Vagina (tissue), 2 donors: ENCODE results near the gene ADGRG7. TPM values are rescaled to one million over a fixed set of nuclear protein-coding genes. Genes with fewer than 3 reads are reported as not detected.
A peak's percentile ranks its signal among the peaks of the same experiment; 100 is the strongest.

Experiments used
- DNase-seq, 2 donors: peaks; one replicate each; pipeline ENCODE4 v3.0.0-alpha.2; 2017; ENCODE audit errors: extremely low spot score in 2 of 2
- H3K27ac ChIP-seq: fragments of 200-600 bp; sonication (generic); one replicate; pipeline ENCODE4 v1.5.1; 2019
- H3K27me3 ChIP-seq: fragments of 200-600 bp; sonication (generic); one replicate; pipeline ENCODE4 v1.5.1; 2019
- H3K36me3 ChIP-seq, 2 donors: fragments of 200-600 bp; sonication (generic); one replicate each; pipeline ENCODE4 v1.5.1; 2017 to 2019
- H3K4me1 ChIP-seq: fragments of 200-600 bp; sonication (generic); one replicate; pipeline ENCODE4 v1.5.1; 2019
- H3K4me3 ChIP-seq, 2 donors: fragments of 200-600 bp; sonication (generic); 1 replicate in 1 of 2; 2 replicates in 1 of 2; pipeline ENCODE4 v1.5.1; 2016 to 2019
- H3K9me3 ChIP-seq: fragments of 200-600 bp; sonication (generic); one replicate; pipeline ENCODE4 v1.5.1; 2019
- POLR2A ChIP-seq, 2 donors: fragments of 450-650 bp; IDR thresholded peaks; one replicate each; pipeline ENCODE4 v1.6.1; 2017; ENCODE audit warnings: antibody characterized with exemption in 2 of 2, mild to moderate bottlenecking in 2 of 2, moderate library complexity in 2 of 2
- POLR2AphosphoS5 ChIP-seq, 2 donors: sonication (generic); formaldehyde crosslinking; IDR thresholded peaks; one replicate each; pipeline ENCODE4 v1.9.0; 2017; ENCODE audit warnings: antibody characterized with exemption in 2 of 2, mild to moderate bottlenecking in 2 of 2, low read depth in 1 of 2; ENCODE audit not compliant: insufficient read depth in 1 of 2
- intact Hi-C: fragments of 100-400 bp; cut with DNase I; formaldehyde crosslinking; loops from one replicate; pipeline ENCODE4 v1.15.1; 2023
- total RNA-seq: library from RNA; depleted of rRNA; stranded (reverse); fragments of >200 nt; gene quantifications from one replicate; pipeline ENCODE4 v1.2.3, GENCODE V29; 2016
- TF ChIP-seq, protein P1 (sequence below), 3 experiments: fragments of 450-650 bp in 2 of 3; fragments of 200-600 bp in 1 of 3; sonication (generic) in 1 of 3; IDR thresholded peaks; one replicate each; pipeline ENCODE4 v1.5.1; 2017 to 2019; ENCODE audit warnings: antibody characterized with exemption in 3 of 3, mild to moderate bottlenecking in 2 of 3, moderate library complexity in 2 of 3

The ADGRG7 gene
- total RNA-seq, 1 donor from 2014 or later: not detected

DNA sequence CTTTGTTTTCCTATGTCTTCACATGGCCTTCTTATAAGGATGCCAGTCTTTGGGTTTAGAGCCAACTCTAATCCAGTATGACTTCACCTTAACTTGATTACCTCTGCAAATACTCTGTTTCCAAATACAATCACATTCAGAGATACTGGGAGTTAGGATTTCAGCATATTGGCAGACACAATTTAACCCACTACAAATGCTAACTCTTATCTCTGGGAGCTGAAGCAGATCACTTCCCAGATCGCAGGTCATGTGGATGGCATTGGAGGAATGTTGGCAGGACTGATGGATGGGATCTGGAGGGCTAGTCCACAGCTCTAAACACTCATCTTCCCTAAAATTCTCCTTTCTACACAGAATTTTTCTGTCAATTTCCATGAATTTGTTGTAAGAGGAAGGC lies 46.2 kb upstream of the ADGRG7 start:
- Histone ChIP-seq H3K36me3 (peaks cover 0 to 8% of the 10 kb centered on the region in 2 donors), H3K27ac (peak overlapping the region; percentile 53), H3K27me3 (no peaks in the 10 kb centered on the region), H3K4me3 (no peak overlapping the region), H3K4me1 (peaks cover 19% of the 10 kb centered on the region), H3K9me3 (no peaks in the 10 kb centered on the region)
- no peak for DNase-seq
- intact Hi-C loops: no loop called here
- no peak for TF ChIP-seq POLR2A (IDR thresholded peaks at IDR 0.05)
- no peak for TF ChIP-seq POLR2AphosphoS5 (IDR thresholded peaks at IDR 0.05; ENCODE audit: insufficient read depth in 1 of 2, low read depth in 1 of 2)
- TF ChIP-seq, protein P1, sequence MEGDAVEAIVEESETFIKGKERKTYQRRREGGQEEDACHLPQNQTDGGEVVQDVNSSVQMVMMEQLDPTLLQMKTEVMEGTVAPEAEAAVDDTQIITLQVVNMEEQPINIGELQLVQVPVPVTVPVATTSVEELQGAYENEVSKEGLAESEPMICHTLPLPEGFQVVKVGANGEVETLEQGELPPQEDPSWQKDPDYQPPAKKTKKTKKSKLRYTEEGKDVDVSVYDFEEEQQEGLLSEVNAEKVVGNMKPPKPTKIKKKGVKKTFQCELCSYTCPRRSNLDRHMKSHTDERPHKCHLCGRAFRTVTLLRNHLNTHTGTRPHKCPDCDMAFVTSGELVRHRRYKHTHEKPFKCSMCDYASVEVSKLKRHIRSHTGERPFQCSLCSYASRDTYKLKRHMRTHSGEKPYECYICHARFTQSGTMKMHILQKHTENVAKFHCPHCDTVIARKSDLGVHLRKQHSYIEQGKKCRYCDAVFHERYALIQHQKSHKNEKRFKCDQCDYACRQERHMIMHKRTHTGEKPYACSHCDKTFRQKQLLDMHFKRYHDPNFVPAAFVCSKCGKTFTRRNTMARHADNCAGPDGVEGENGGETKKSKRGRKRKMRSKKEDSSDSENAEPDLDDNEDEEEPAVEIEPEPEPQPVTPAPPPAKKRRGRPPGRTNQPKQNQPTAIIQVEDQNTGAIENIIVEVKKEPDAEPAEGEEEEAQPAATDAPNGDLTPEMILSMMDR (IDR thresholded peaks at IDR 0.05): no peak

GRCh38 chr3:100563652-100564211 lies 45.7 kb upstream of the ADGRG7 start:
- Histone ChIP-seq H3K36me3 (peaks cover 0 to 3% of the 10 kb centered on the region in 2 donors), H3K9me3 (no peaks in the 10 kb centered on the region), H3K27me3 (no peaks in the 10 kb centered on the region), H3K4me3 (no peak overlapping the region), H3K27ac (no peak overlapping the region), H3K4me1 (peaks cover 19% of the 10 kb centered on the region)
- no peak for TF ChIP-seq POLR2AphosphoS5 (IDR thresholded peaks at IDR 0.05; ENCODE audit: insufficient read depth in 1 of 2, low read depth in 1 of 2)
- TF ChIP-seq POLR2A (IDR thresholded peaks at IDR 0.05): no peak
- TF ChIP-seq, protein P1 (IDR thresholded peaks at IDR 0.05): no peak
- intact Hi-C loops: no loop called here
- no peak for DNase-seq

GRCh38 chr3:100570811-100571210 lies 38.6 kb upstream of the ADGRG7 start:
- Histone ChIP-seq H3K4me1 (no peaks in the 10 kb centered on the region), H3K9me3 (no peaks in the 10 kb centered on the region), H3K27ac (no peak overlapping the region), H3K4me3 (no peak overlapping the region), H3K27me3 (no peaks in the 10 kb centered on the region), H3K36me3 (peaks cover 0 to 10% of the 10 kb centered on the region in 2 donors)
- TF ChIP-seq, protein P1 (IDR thresholded peaks at IDR 0.05): no peak
- TF ChIP-seq POLR2A (IDR thresholded peaks at IDR 0.05): no peak
- TF ChIP-seq POLR2AphosphoS5 (IDR thresholded peaks at IDR 0.05; ENCODE audit: insufficient read depth in 1 of 2, low read depth in 1 of 2): no peak
- intact Hi-C loops: no loop called here
- DNase-seq: no peak

- Histone ChIP-seq H3K4me1 (no peaks in the 10 kb centered on the region), H3K36me3 (peaks cover 0 to 2% of the 10 kb centered on the region in 2 donors), H3K27me3 (no peaks in the 10 kb centered on the region), H3K9me3 (no peaks in the 10 kb centered on the region), H3K27ac (no peak overlapping the region), H3K4me3 (no peak overlapping the region)
- TF ChIP-seq, protein P1 (IDR thresholded peaks at IDR 0.05): no peak
- TF ChIP-seq POLR2AphosphoS5 (IDR thresholded peaks at IDR 0.05; ENCODE audit: insufficient read depth in 1 of 2, low read depth in 1 of 2): no peak
- no peak for TF ChIP-seq POLR2A (IDR thresholded peaks at IDR 0.05)
- DNase-seq: no peak
- intact Hi-C loops: no loop called here
These were observed 34.9 kb upstream of the ADGRG7 start for GRCh38 chr3:100574536-100574935.

- H3K36me3 ChIP-seq: no peaks in the 10 kb centered on the region
- intact Hi-C loops: no loop called here
- H3K27me3 ChIP-seq: no peaks in the 10 kb centered on the region
- no peak overlapping the region for H3K27ac ChIP-seq
- no peaks in the 10 kb centered on the region for H3K9me3 ChIP-seq
- no peaks in the 10 kb centered on the region for H3K4me1 ChIP-seq
- TF ChIP-seq POLR2A (IDR thresholded peaks at IDR 0.05) (no peak), POLR2AphosphoS5 (IDR thresholded peaks at IDR 0.05; ENCODE audit: insufficient read depth in 1 of 2, low read depth in 1 of 2) (no peak)
- TF ChIP-seq, protein P1 (IDR thresholded peaks at IDR 0.05): no peak
- no peak overlapping the region for H3K4me3 ChIP-seq
- DNase-seq: no peak
These were observed 33.7 kb upstream of the ADGRG7 start for GRCh38 chr3:100575704-100576103.
